A549 (cell line): ENCODE measurements around the gene MTX3. TPM values are rescaled to one million over a fixed set of nuclear protein-coding genes. Genes with fewer than 3 reads are reported as not detected.

Experiments
- ATAC-seq, 2 experiments: fragments of 200-7000 bp in 1 of 2; fragments of >200 bp in 1 of 2; cut with Nextera tagmentation in 1 of 2; cut with Tn5 transposase in 1 of 2; 3 replicates each; pipeline versions ENCODE4 v1.8.0 to v1.9.1; 2018 to 2020; ENCODE audit warnings: mild to moderate bottlenecking in 1 of 2, moderate library complexity in 1 of 2
- CTCF ChIA-PET: fragments of 300-600 bp; sonication (Branson Sonifier 250); formaldehyde crosslinking; extraction: SDS; loops from one replicate; lab custom pipeline; 2021; ENCODE audit warnings: antibody characterized with exemption, inconsistent platforms; lab: Yijun Ruan, JAX
- POLR2A ChIA-PET: fragments of 350-600 bp; formaldehyde crosslinking; extraction: SDS; loops from one replicate; lab custom pipeline; 2021; ENCODE audit warnings: antibody characterized with exemption, inconsistent platforms; lab: Yijun Ruan, JAX
- DNase-seq, 2 experiments: peaks; one replicate each; pipeline versions ENCODE4 v3.0.0 to v3.0.0-alpha.2; 2011 to 2016; ENCODE audit warnings: low read depth in 1 of 2, low spot score in 1 of 2
- FAIRE-seq: peaks from 2 replicates; lab custom pipeline; 2011; peaks lifted over from hg19 to GRCh38; lab: Jason Lieb, UNC
- H3K27ac ChIP-seq, 2 experiments: fragments of >200 bp; sonication (Bioruptor Twin); formaldehyde crosslinking; 3 replicates each; pipeline ENCODE4 v1.5.1; 2016 to 2017
- H3K4me1 ChIP-seq: fragments of >200 bp; sonication (Bioruptor Twin); formaldehyde crosslinking; 3 replicates; pipeline ENCODE4 v1.6.1; 2016
- H3K4me2 ChIP-seq: fragments of >200 bp; sonication (Bioruptor Twin); formaldehyde crosslinking; 3 replicates; pipeline ENCODE4 v1.6.1; 2016
- H3K4me3 ChIP-seq: fragments of >200 bp; sonication (Bioruptor Twin); formaldehyde crosslinking; 3 replicates; pipeline ENCODE4 v1.5.1; 2016
- H3K9me3 ChIP-seq: fragments of >200 bp; sonication (Bioruptor Twin); formaldehyde crosslinking; 3 replicates; pipeline ENCODE4 v1.6.1; 2016
- CHD2 ChIP-seq: fragments of 150-350 bp; IDR thresholded peaks from 2 replicates; pipeline ENCODE4 v1.6.1; 2014; ENCODE audit warnings: low read length; ENCODE audit not compliant: partially characterized antibody
- CHD4 ChIP-seq: fragments of 200-600 bp; sonication (generic); IDR thresholded peaks from 2 replicates; pipeline ENCODE4 v1.6.1; 2016; ENCODE audit warnings: antibody characterized with exemption, mild to moderate bottlenecking, borderline replicate concordance
- ESRRA ChIP-seq: fragments of 150-350 bp; IDR thresholded peaks from 2 replicates; pipeline ENCODE4 v1.6.1; 2014; ENCODE audit warnings: mild to moderate bottlenecking, low read length, borderline replicate concordance
- GATA3 ChIP-seq: IDR thresholded peaks from 2 replicates; pipeline ENCODE4 v1.6.1; 2012; ENCODE audit warnings: borderline replicate concordance
- HEYL ChIP-seq: fragments of 250-450 bp; sonication (Bioruptor Pico); IDR thresholded peaks from 2 replicates; pipeline ENCODE4 v1.8.0; 2021; ENCODE audit warnings: mild to moderate bottlenecking, moderate library complexity
- JUN ChIP-seq, 2 experiments: fragments of >200 bp; sonication (Bioruptor Twin); formaldehyde crosslinking; IDR thresholded peaks; 2 replicates in 1 of 2; 3 replicates in 1 of 2; pipeline ENCODE4 v1.6.1; 2016 to 2017
- JUNB ChIP-seq: fragments of >200 bp; sonication (Bioruptor Twin); formaldehyde crosslinking; IDR thresholded peaks from 2 replicates; pipeline ENCODE4 v1.6.1; 2016
- KDM1A ChIP-seq: fragments of 200-600 bp; sonication (generic); IDR thresholded peaks from 2 replicates; pipeline ENCODE4 v1.6.1; 2016; ENCODE audit warnings: low read depth, mild to moderate bottlenecking
- MYC ChIP-seq: IDR thresholded peaks from 2 replicates; pipeline ENCODE4 v1.6.1; 2012; ENCODE audit warnings: mild to moderate bottlenecking, inconsistent platforms, low read length, improper control_type of control experiment, borderline replicate concordance
- NPAS2 ChIP-seq: fragments of 250-450 bp; sonication (Bioruptor Pico); IDR thresholded peaks from 2 replicates; pipeline ENCODE4 v1.8.0; 2022; ENCODE audit warnings: mild to moderate bottlenecking, moderate library complexity, borderline replicate concordance
- NR3C1 ChIP-seq: fragments of >200 bp; sonication (Bioruptor Twin); formaldehyde crosslinking; IDR thresholded peaks from 3 replicates; pipeline ENCODE4 v1.6.1; 2017
- PHF8 ChIP-seq: fragments of 200-600 bp; sonication (generic); IDR thresholded peaks from 2 replicates; pipeline ENCODE4 v1.6.1; 2016; ENCODE audit warnings: low read depth, mild to moderate bottlenecking, antibody characterized with exemption, moderate library complexity, borderline replicate concordance
- RFX5 ChIP-seq: fragments of 450-650 bp; IDR thresholded peaks from 2 replicates; pipeline ENCODE4 v1.7.1; 2014; ENCODE audit warnings: antibody characterized with exemption, mild to moderate bottlenecking, moderate library complexity
- RNF2 ChIP-seq: fragments of 200-600 bp; sonication (generic); IDR thresholded peaks from 2 replicates; pipeline ENCODE4 v1.6.1; 2016; ENCODE audit warnings: low read depth, mild to moderate bottlenecking, antibody characterized with exemption, moderate library complexity, borderline replicate concordance
- SMC3 ChIP-seq: fragments of >200 bp; sonication (Bioruptor Twin); formaldehyde crosslinking; IDR thresholded peaks from 3 replicates; pipeline ENCODE4 v1.6.1; 2018; ENCODE audit warnings: inconsistent platforms
- SREBF2 ChIP-seq: fragments of 450-650 bp; IDR thresholded peaks from 2 replicates; pipeline ENCODE4 v1.6.1; 2014; ENCODE audit warnings: mild to moderate bottlenecking, moderate library complexity
- TFCP2L1 ChIP-seq: fragments of 250-450 bp; sonication (Bioruptor Pico); IDR thresholded peaks from 2 replicates; pipeline ENCODE4 v1.5.0; 2021; ENCODE audit warnings: mild to moderate bottlenecking
- TP53 ChIP-seq: fragments of 250-450 bp; sonication (Bioruptor Pico); IDR thresholded peaks from 2 replicates; pipeline ENCODE4 v1.5.0; 2021; ENCODE audit warnings: mild to moderate bottlenecking, moderate library complexity
- ZC3H11A ChIP-seq: fragments of 450-650 bp; IDR thresholded peaks from 2 replicates; pipeline ENCODE4 v1.6.1; 2014; ENCODE audit warnings: antibody characterized with exemption, mild to moderate bottlenecking
- ZNF302 ChIP-seq: fragments of 250-450 bp; sonication (Bioruptor Pico); IDR thresholded peaks from 2 replicates; pipeline ENCODE4 v1.9.0; 2021; ENCODE audit warnings: inconsistent platforms, mild to moderate bottlenecking, moderate library complexity
- WGBS: methylation state at CpG from one replicate; pipeline ENCODE4 v1.1.6; 2017; ENCODE audit errors: missing lambda C conversion rate; 5-methylcytosine and 5-hydroxymethylcytosine counted together
- polyA plus RNA-seq, 4 experiments: library from polyadenylated mRNA; depleted of rRNA in 3 of 4; stranded (reverse); fragments of >200 nt; fragmentation: RNase III in 1 of 4; extraction: RNeasy Plus Mini Kit Qiagen cat#74134 plus additional on column Dnase treatment in 1 of 4; gene quantifications; 2 replicates in 3 of 4; 3 replicates in 1 of 4; pipeline ENCODE4 v1.2.3, GENCODE V29; 2011 to 2017
- TF ChIP-seq, protein P1 (sequence below): fragments of >200 bp; sonication (Bioruptor Twin); formaldehyde crosslinking; IDR thresholded peaks from 3 replicates; pipeline ENCODE4 v1.6.1; 2016
- TF ChIP-seq, protein P2 (sequence below): fragments of 450-650 bp; IDR thresholded peaks from 2 replicates; pipeline ENCODE4 v1.6.1; 2014; ENCODE audit warnings: antibody characterized with exemption
- TF ChIP-seq, protein P3 (sequence below): fragments of 200-600 bp; sonication (generic); IDR thresholded peaks from 2 replicates; pipeline ENCODE4 v1.6.1; 2016; ENCODE audit warnings: antibody characterized with exemption, mild to moderate bottlenecking, moderate library complexity
- TF ChIP-seq, protein P4 (sequence below): fragments of 150-350 bp; IDR thresholded peaks from 2 replicates; pipeline ENCODE4 v1.6.1; 2014; ENCODE audit warnings: low read depth, mild to moderate bottlenecking, low read length

Gene MTX3
- polyA plus RNA-seq, 2 of the 4 experiments (the other 2 are of a cell fraction): 7.4 to 19.1 TPM

DNA sequence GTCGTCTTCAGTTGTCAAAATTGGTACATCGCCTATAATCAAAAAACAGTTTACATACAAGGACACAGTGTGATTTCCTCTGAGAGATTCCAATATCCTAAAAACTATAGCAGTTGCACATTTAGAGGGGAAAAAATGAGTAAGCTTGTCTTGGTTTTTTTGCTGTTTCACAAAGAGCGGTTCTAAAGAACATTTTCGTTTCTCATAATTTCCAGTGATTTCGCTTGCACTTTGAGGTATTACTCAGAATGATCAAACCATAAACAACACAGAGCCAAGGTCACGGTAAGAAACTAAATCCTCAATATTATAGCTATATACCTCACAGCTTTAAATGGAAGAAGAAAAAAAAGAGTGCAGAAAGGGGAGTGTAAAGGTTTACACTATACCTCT is 861 bp downstream of the MTX3 start:
- Histone ChIP-seq H3K9me3 (peaks cover 10% of the 10 kb centered on the region), H3K4me2 (peak overlapping the region; percentile 87), H3K4me3 (peak overlapping the region; percentile 86), H3K4me1 (peaks cover 9% of the 10 kb centered on the region; the same call in 1 of the 3 replicates), H3K27ac (peak overlapping the region; percentile 80 to 95)
- 83% methylated on average over 6 of the region's 6 CpGs for WGBS
- ATAC-seq: no peak
- ChIA-PET CTCF (no interaction called here), POLR2A (no interaction called here)
- TF ChIP-seq RNF2: no peak
- TF ChIP-seq CHD2: no peak
- TF ChIP-seq, protein P1, sequence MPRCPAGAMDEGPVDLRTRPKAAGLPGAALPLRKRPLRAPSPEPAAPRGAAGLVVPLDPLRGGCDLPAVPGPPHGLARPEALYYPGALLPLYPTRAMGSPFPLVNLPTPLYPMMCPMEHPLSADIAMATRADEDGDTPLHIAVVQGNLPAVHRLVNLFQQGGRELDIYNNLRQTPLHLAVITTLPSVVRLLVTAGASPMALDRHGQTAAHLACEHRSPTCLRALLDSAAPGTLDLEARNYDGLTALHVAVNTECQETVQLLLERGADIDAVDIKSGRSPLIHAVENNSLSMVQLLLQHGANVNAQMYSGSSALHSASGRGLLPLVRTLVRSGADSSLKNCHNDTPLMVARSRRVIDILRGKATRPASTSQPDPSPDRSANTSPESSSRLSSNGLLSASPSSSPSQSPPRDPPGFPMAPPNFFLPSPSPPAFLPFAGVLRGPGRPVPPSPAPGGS: no peak
- TF ChIP-seq ZC3H11A: no peak
- TF ChIP-seq MYC: no peak
- TF ChIP-seq CHD4: no peak
- TF ChIP-seq, protein P2, sequence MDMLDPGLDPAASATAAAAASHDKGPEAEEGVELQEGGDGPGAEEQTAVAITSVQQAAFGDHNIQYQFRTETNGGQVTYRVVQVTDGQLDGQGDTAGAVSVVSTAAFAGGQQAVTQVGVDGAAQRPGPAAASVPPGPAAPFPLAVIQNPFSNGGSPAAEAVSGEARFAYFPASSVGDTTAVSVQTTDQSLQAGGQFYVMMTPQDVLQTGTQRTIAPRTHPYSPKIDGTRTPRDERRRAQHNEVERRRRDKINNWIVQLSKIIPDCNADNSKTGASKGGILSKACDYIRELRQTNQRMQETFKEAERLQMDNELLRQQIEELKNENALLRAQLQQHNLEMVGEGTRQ: no peak
- TF ChIP-seq KDM1A: no peak
- no peak for TF ChIP-seq JUNB
- TF ChIP-seq JUN (IDR thresholded peaks at IDR 0.05): no peak
- no peak for TF ChIP-seq RFX5
- no peak for TF ChIP-seq SREBF2
- FAIRE-seq: no peak
- no peak for DNase-seq

DNA sequence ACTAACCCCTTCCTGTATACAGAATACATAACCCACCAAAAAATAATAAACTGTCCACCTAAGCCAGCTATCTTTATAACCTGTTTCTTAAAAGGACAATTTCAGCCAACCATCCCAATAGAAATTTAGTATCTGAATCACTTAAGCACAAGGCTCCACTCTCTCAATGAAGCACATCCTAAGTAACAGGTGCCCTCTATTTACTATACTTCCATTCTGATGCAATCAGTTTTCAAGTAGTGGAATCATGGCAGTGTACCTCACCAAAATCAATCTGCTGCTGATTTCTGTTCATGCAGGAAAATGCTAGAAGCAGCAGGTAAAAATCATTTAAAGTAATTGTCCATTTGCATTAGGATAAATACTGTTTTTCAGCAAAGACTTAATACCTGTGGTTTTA is 4.8 kb downstream of the MTX3 start:
- ATAC-seq (no peak), DNase-seq (no peak), FAIRE-seq (no peak)
- H3K9me3 ChIP-seq: peaks cover 1% of the 10 kb centered on the region
- H3K4me2 ChIP-seq: no peak overlapping the region
- ChIA-PET CTCF (interaction anchor here (1.6 kb wide), 1 partner anchor 97 kb away, joined by 4 read pairs; no protein-coding TSS in a partner anchor), POLR2A (no interaction called here)
- TF ChIP-seq, protein P3, sequence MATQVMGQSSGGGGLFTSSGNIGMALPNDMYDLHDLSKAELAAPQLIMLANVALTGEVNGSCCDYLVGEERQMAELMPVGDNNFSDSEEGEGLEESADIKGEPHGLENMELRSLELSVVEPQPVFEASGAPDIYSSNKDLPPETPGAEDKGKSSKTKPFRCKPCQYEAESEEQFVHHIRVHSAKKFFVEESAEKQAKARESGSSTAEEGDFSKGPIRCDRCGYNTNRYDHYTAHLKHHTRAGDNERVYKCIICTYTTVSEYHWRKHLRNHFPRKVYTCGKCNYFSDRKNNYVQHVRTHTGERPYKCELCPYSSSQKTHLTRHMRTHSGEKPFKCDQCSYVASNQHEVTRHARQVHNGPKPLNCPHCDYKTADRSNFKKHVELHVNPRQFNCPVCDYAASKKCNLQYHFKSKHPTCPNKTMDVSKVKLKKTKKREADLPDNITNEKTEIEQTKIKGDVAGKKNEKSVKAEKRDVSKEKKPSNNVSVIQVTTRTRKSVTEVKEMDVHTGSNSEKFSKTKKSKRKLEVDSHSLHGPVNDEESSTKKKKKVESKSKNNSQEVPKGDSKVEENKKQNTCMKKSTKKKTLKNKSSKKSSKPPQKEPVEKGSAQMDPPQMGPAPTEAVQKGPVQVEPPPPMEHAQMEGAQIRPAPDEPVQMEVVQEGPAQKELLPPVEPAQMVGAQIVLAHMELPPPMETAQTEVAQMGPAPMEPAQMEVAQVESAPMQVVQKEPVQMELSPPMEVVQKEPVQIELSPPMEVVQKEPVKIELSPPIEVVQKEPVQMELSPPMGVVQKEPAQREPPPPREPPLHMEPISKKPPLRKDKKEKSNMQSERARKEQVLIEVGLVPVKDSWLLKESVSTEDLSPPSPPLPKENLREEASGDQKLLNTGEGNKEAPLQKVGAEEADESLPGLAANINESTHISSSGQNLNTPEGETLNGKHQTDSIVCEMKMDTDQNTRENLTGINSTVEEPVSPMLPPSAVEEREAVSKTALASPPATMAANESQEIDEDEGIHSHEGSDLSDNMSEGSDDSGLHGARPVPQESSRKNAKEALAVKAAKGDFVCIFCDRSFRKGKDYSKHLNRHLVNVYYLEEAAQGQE: no peak
- TF ChIP-seq ESRRA (no peak), TP53 (CRISPR knock-in tag) (no peak), RNF2 (no peak), CHD2 (no peak), TFCP2L1 (CRISPR knock-in tag) (no peak), ZNF302 (CRISPR knock-in tag) (no peak), SMC3 (no peak), NPAS2 (CRISPR knock-in tag) (no peak), NR3C1 (no peak), PHF8 (no peak), KDM1A (no peak), HEYL (CRISPR knock-in tag) (no peak), SREBF2 (no peak), GATA3 (no peak)
- TF ChIP-seq, protein P4, sequence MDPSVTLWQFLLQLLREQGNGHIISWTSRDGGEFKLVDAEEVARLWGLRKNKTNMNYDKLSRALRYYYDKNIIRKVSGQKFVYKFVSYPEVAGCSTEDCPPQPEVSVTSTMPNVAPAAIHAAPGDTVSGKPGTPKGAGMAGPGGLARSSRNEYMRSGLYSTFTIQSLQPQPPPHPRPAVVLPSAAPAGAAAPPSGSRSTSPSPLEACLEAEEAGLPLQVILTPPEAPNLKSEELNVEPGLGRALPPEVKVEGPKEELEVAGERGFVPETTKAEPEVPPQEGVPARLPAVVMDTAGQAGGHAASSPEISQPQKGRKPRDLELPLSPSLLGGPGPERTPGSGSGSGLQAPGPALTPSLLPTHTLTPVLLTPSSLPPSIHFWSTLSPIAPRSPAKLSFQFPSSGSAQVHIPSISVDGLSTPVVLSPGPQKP: no peak
- TF ChIP-seq, protein P1: no peak
- peaks cover 5% of the 10 kb centered on the region; the same call in 1 of the 3 replicates for H3K4me1 ChIP-seq
- H3K4me3 ChIP-seq: no peak overlapping the region
- no peak overlapping the region for H3K27ac ChIP-seq
